ENCODE data around the gene RPL14. TPM values are rescaled to one million over a fixed set of nuclear protein-coding genes. Genes with fewer than 3 reads are reported as not detected.
"Not testable (repeated sequence)": the region's sequence is repeated elsewhere in the genome, so short reads cannot be mapped to it uniquely, and the experiment has no call there.

Gene RPL14
- total RNA-seq, 2 experiments from 2014 or later = 2,924 to 2,949 TPM

DNA sequence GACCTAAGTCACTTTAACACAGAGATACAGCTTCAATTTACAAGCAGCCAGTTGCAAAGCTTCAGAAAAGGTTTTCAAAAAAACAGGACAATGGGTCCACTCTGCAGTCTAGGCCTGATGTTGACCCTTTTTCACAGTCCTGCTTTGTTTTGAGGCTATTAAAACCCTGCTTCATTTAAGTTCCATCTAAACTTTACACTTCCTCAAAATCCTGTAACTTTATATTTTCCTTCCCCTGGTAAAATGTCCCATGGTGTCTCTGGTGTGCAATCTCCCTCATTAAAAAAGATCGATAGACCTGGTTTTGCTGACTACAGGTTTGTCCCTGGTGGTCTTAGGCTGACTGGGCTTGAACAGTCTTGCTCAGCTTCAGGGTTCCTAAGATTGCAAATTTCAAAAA is 5.1 kb upstream of the RPL14 start:
- Mint-ChIP-seq H3K27ac (peak overlapping the region; percentile 96), H3K4me3 (peak overlapping the region; percentile 93), H3K27me3 (peaks cover under 1% of the 10 kb centered on the region), H3K4me1 (ENCODE audit: low read depth) (peaks cover 28% of the 10 kb centered on the region), H3K9me3 (no peaks in the 10 kb centered on the region), H3K36me3 (peaks cover under 1% of the 10 kb centered on the region)
- intact Hi-C loops (cut with micrococcal nuclease) = loop anchor here (2.0 to 10.0 kb wide), 3 partner anchors 753 to 1563 kb away; partner anchors contain the start of gene RPSA
- no peak for DNase-seq
- ChIA-PET CTCF (interaction anchor here (0.7 to 1.8 kb wide), 3 partner anchors 22 to 126 kb away, joined by 3 to 6 read pairs (median 3); no protein-coding TSS in a partner anchor), POLR2A (interaction anchor here (0.7 to 1.4 kb wide), 3 partner anchors 10 to 25 kb away, joined by 3 to 5 read pairs (median 4); partner anchors contain the start of gene ZNF619)

DNA sequence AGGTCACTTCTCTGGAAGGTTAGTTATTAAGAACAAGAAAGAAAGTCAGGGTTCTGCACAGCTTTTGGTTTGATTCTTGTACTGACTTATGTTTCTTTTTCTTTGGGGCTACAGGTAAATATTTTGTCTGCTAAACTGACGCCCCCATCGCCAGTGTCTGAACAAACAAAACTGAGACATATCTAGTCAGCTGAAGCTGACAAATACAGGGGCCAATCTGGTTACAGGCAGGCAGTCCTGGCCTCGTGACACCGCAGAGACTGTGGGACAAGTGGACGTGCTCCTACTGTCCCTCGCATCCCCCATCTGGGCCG is 4.6 kb upstream of the RPL14 start:
- peak overlapping the region; percentile 96 for H3K27ac Mint-ChIP-seq
- H3K4me3 Mint-ChIP-seq = peak overlapping the region; percentile 93
- H3K27me3 Mint-ChIP-seq = peaks cover 1% of the 10 kb centered on the region
- H3K9me3 Mint-ChIP-seq = no peaks in the 10 kb centered on the region
- H3K36me3 Mint-ChIP-seq = peaks cover 3% of the 10 kb centered on the region
- DNase-seq = no peak
- peaks cover 29% of the 10 kb centered on the region for H3K4me1 Mint-ChIP-seq (ENCODE audit: low read depth)
- ChIA-PET CTCF (interaction anchor here (1.8 kb wide), 1 partner anchor 126 kb away, joined by 6 read pairs; no protein-coding TSS in a partner anchor), POLR2A (interaction anchor here (0.7 to 2.1 kb wide), 5 partner anchors 9 to 1044 kb away, joined by 3 to 5 read pairs (median 4); partner anchors contain the start of gene ZNF619)
- intact Hi-C loops (cut with micrococcal nuclease) = loop anchor here (2.0 to 10.0 kb wide), 3 partner anchors 752 to 1562 kb away; partner anchors contain the start of gene RPSA

DNA sequence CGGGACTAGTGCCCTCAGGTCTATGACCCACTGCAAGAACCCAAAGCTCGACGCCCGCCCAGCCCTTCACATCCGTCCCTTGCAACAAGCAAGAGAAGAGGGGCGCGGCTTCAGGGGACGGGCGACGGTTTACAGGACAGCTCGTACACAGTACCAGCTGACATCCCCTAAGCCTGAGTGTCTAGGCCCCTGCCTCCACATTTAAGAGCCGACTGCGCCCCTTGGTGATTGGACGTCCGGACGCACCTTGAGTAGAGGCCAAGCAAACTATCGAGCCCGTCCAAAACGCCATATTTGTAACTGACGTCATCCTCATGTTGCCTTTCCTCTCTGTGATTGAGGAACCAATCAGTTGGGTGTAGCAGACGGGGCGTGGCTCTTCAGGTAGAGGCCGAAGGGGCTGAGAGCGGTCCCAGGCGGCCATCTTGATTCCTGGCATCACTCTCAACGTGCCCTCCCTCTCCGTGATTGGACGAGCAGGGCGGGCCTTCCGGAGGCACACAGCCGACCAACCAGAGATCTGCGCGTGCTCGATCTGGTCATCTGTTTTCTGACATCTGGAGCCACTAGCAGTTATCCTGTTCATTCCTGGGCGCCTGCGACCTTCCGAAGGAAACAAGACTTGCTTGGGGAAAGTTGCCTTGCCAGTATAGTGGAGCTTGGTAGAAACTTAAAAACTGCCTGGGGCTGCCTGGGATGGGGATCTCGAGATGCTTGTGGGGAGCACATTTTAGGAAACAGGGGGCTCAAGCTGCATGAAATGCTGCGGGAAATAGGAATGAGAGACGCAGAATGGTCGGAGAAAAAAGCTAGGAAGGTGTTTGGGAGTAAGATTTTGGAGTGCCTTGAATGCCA is 4.0 kb upstream of the RPL14 start:
- POLR2A ChIA-PET = interaction anchor here (0.9 to 2.1 kb wide), 4 partner anchors 9 to 1044 kb away, joined by 3 to 5 read pairs (median 4); no protein-coding TSS in a partner anchor

DNA sequence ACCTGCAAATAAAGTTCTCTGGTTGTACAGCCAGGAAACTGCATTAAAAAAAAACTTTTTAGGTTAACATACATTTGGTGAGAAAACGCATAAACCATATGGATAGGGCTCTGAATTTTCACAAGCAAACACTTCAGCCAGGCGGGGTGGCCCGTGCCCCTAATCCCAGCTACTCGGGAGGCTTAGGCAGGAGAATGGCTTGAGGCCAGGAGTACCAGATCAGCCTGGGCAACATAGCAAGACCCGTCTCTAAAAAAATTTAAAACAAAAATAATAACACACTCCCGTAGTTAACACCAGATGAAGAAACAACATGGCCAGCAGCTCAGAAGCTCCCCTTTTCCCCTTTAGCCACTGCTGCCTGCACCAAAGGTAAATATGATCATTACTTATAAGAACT is 3.2 kb upstream of the RPL14 start:
- Mint-ChIP-seq H3K4me1 (ENCODE audit: low read depth) (peaks cover 41% of the 10 kb centered on the region), H3K27me3 (peaks cover 1% of the 10 kb centered on the region), H3K27ac (no peak overlapping the region), H3K4me3 (peak overlapping the region; percentile 93), H3K36me3 (peaks cover 17% of the 10 kb centered on the region), H3K9me3 (no peaks in the 10 kb centered on the region)
- POLR2A ChIA-PET = interaction anchor here (2.1 kb wide), 1 partner anchor 1045 kb away, joined by 4 read pairs; no protein-coding TSS in a partner anchor
- intact Hi-C loops (cut with micrococcal nuclease) = loop anchor here (1.0 to 10.0 kb wide), 8 partner anchors 70 to 1561 kb away; partner anchors contain the start of genes EIF1B, RPSA, ULK4 and ZNF621
- DNase-seq = no peak
- CTCF ChIA-PET = no interaction called here

More for the DNA sequence above, 4.0 kb upstream of the RPL14 start:
- H3K36me3 Mint-ChIP-seq = peaks cover 9% of the 10 kb centered on the region
- H3K4me3 Mint-ChIP-seq = peak overlapping the region; percentile 93
- H3K4me1 Mint-ChIP-seq (ENCODE audit: low read depth) = peaks cover 32% of the 10 kb centered on the region
- peak; percentile 98 for DNase-seq
- intact Hi-C loops (cut with micrococcal nuclease) = loop anchor here (1.0 to 10.0 kb wide), 8 partner anchors 71 to 1562 kb away; partner anchors contain the start of genes EIF1B, RPSA, ULK4 and ZNF621
- CTCF ChIA-PET = interaction anchor here (1.8 kb wide), 1 partner anchor 127 kb away, joined by 6 read pairs; no protein-coding TSS in a partner anchor
- H3K27me3 Mint-ChIP-seq = peaks cover 1% of the 10 kb centered on the region
- H3K27ac Mint-ChIP-seq = peak overlapping the region; percentile 96
- H3K9me3 Mint-ChIP-seq = no peaks in the 10 kb centered on the region

DNA sequence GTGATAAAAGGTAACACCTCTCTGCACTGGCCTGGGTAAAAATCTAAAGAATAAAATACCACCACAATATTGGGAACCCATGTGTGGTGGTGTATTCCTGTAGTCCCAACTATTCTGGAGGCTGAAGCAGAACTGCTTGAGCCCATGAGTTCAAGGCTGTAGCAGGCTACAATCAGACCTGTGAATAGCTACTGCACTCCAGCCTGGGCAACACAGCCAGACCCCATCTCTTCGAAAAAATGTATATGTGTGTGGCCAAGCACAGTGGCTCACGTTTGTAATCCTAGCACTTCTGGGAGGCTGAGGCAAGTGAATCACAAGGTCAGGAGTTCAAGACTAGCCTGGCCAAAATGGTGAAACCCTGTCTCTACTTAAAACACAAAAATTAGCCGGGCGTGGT is 1.8 kb upstream of the RPL14 start:
- ChIA-PET POLR2A (no interaction called here), CTCF (no interaction called here)
- peak overlapping the region; percentile 77 for H3K4me3 Mint-ChIP-seq
- peaks cover 28% of the 10 kb centered on the region for H3K36me3 Mint-ChIP-seq
- H3K27me3 Mint-ChIP-seq = peaks cover 1% of the 10 kb centered on the region
- H3K4me1 Mint-ChIP-seq (ENCODE audit: low read depth) = peaks cover 49% of the 10 kb centered on the region
- H3K9me3 Mint-ChIP-seq = no peaks in the 10 kb centered on the region
- DNase-seq = no peak
- intact Hi-C loops (cut with micrococcal nuclease) = loop anchor here (10.0 kb wide), 2 partner anchors 749 to 1559 kb away; no protein-coding TSS in a partner anchor
- no peak overlapping the region for H3K27ac Mint-ChIP-seq

DNA sequence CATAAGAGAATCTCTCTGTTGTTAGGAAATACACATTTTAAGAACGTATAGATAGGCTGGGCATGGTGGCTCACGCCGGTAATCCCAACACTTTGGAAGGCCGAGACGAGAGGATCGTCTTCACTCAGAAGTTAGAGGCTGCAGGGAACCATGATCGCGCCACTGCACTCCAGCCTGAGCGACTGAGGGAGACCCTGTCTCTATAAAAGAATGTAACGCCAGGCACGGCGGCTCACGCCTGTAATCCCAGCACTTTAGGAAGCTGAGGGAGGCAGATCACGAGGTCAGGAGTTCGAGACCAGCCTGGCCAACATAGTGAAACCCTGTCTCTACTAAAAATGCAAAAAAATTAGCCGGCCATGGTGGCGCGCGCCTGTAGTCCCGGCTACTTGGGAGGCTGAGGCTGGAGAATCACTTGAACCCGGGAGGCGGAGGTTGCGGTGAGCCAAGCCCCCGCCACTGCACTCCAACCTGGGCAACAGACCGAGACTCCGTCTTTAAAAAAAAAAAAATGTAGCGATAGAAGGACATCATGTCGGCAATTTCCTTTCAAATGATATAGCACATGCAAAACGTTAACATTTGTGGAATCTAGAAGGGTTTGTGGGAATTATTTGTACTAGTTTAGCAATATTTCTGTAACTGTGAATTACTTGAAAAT is 730 bp upstream of the RPL14 start:
- H3K4me1 Mint-ChIP-seq (ENCODE audit: low read depth) = peaks cover 55% of the 10 kb centered on the region
- DNase-seq = no peak
- POLR2A ChIA-PET = interaction anchor here (0.6 to 1.5 kb wide), 8 partner anchors 9 to 742 kb away, joined by 3 to 6 read pairs (median 3); partner anchors contain the start of genes CTNNB1, ZNF620 and ZNF621
- H3K36me3 Mint-ChIP-seq = peaks cover 35% of the 10 kb centered on the region
- CTCF ChIA-PET = interaction anchor here (1.4 to 2.1 kb wide), 2 partner anchors 21 to 148 kb away, joined by 5 read pairs; partner anchors contain the start of gene ZNF619
- H3K4me3 Mint-ChIP-seq = peak overlapping the region; percentile 77
- no peaks in the 10 kb centered on the region for H3K9me3 Mint-ChIP-seq
- intact Hi-C loops (cut with micrococcal nuclease) = loop anchor here (10.0 kb wide), 2 partner anchors 748 to 1558 kb away; no protein-coding TSS in a partner anchor
- peaks cover 1% of the 10 kb centered on the region for H3K27me3 Mint-ChIP-seq
- peak overlapping the region; percentile 86 for H3K27ac Mint-ChIP-seq

DNA sequence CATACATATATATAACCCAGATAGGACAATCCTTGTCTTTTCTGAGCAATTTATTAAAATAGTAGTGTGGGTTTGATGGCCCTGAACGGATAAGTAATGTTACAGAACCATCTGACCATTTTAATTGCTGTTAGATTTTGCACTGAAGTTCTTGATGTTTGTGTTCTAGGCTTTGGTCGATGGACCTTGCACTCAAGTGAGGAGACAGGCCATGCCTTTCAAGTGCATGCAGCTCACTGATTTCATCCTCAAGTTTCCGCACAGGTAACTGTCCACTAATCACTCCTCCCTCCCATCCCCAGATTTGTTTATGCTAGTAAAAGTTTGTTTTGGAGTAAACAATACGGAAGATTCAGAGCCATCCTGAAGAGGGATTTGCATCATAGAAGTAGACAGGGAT is 1.3 kb downstream of the RPL14 start:
- peak overlapping the region; percentile 83 for H3K27ac Mint-ChIP-seq
- intact Hi-C loops (cut with micrococcal nuclease) = loop anchor here (10.0 kb wide), 2 partner anchors 746 to 1556 kb away; no protein-coding TSS in a partner anchor
- H3K36me3 Mint-ChIP-seq = peaks cover 51% of the 10 kb centered on the region
- DNase-seq = no peak
- CTCF ChIA-PET = interaction anchor here (2.1 kb wide), 1 partner anchor 19 kb away, joined by 5 read pairs; the partner anchor contains the start of gene ZNF619
- no peaks in the 10 kb centered on the region for H3K9me3 Mint-ChIP-seq
- POLR2A ChIA-PET = interaction anchor here (1.1 kb wide), 1 partner anchor 70 kb away, joined by 3 read pairs; no protein-coding TSS in a partner anchor
- peaks cover 1% of the 10 kb centered on the region for H3K27me3 Mint-ChIP-seq
- peaks cover 50% of the 10 kb centered on the region for H3K4me1 Mint-ChIP-seq (ENCODE audit: low read depth)
- H3K4me3 Mint-ChIP-seq = peak overlapping the region; percentile 77

DNA sequence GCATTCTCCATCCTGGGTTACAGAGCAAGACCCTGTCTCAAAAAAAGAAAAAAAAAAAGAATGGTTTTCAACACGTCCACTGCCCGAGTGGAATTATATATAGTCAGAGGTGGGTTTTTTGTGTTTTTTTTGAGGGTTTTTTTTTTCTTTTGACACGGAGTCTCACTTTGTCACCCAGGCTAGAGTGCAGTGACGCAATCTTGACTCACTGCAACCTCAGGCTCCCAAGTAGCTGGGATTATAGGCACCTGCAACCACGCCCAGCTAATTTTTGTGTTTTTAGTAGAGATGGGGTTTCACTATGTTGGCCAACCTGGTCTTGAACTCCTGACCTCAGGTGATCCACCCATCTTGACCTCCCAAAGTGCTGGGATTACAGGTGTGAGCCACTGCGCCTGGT is 3.3 kb downstream of the RPL14 start:
- H3K4me1 Mint-ChIP-seq (ENCODE audit: low read depth) = peaks cover 52% of the 10 kb centered on the region
- H3K9me3 Mint-ChIP-seq; CTCF ChIA-PET; H3K27me3 Mint-ChIP-seq; H3K4me3 Mint-ChIP-seq; intact Hi-C loops (cut with micrococcal nuclease): not testable (repeated sequence)
- peak overlapping the region; percentile 64 for H3K27ac Mint-ChIP-seq
- H3K36me3 Mint-ChIP-seq = peaks cover 59% of the 10 kb centered on the region
- POLR2A ChIA-PET = interaction anchor here (0.6 to 1.6 kb wide), 3 partner anchors 14 to 26 kb away, joined by 3 read pairs; no protein-coding TSS in a partner anchor
- DNase-seq = peak; percentile 31

DNA sequence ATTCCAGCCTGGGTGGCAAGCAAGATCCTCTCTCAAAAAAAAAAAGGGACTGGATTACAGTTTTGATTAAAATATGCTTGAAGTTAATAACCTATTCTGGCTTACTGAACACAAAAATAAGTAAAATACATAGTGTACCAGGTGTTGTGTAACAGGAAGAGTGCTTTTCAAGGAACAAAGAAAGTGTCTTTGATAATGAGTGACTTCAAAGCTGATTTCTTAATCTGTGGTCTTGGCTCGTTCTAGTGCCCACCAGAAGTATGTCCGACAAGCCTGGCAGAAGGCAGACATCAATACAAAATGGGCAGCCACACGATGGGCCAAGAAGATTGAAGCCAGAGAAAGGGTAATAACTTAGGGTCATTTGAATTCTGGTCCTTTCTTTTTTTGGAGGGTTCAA is 4.0 kb downstream of the RPL14 start:
- Mint-ChIP-seq H3K9me3 (no peaks in the 10 kb centered on the region), H3K36me3 (peaks cover 61% of the 10 kb centered on the region), H3K27me3 (peaks cover 1% of the 10 kb centered on the region), H3K4me1 (ENCODE audit: low read depth) (peaks cover 49% of the 10 kb centered on the region), H3K4me3 (no peak overlapping the region), H3K27ac (no peak overlapping the region)
- intact Hi-C loops (cut with micrococcal nuclease) = no loop called here
- DNase-seq = no peak
- ChIA-PET CTCF (no interaction called here), POLR2A (interaction anchor here (1.4 to 1.6 kb wide), 2 partner anchors 9 to 14 kb away, joined by 3 to 4 read pairs; no protein-coding TSS in a partner anchor)

DNA sequence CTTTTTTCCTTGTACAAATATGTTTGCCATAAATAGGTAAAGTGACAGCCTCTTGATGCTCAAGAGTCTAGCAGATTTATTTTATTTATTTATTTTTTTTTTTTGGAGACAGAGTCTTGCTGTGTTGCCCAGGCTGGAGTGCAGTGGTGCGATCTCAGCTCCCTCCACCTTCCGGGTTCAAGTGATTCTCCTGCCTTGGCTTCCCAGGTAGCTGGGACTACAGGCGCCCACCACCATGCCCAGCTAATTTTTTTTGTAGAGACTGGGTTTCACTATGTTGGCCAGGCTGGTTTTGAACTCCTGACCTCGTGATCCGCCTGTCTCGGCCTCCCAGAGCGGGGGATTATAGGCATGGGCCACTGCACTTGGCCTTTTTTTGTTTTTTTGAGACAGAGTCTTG is 5.7 kb downstream of the RPL14 start:
- POLR2A ChIA-PET, H3K27me3 Mint-ChIP-seq: not testable (repeated sequence)
- peaks cover 43% of the 10 kb centered on the region for H3K4me1 Mint-ChIP-seq (ENCODE audit: low read depth)

DNA sequence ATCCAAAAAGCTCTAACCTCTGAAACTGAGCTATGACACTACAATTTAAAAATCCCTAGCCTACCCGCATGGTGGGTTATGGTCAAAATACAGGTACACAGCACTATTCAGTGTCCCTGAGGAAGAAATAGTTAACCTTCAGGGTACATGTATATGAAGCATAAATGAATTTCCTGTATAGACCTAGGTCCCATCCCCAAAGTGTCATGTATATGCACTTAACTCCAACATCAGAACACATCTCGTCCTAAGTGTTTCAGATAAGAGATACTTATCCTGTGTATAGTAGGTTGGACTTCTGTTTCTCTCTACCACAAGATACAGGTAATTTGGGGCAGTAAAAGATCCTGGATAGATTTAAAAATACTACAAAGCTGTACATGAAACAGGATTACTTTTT is 6.4 kb downstream of the RPL14 start:
- no peak for DNase-seq
- CTCF ChIA-PET = interaction anchor here (0.7 kb wide), 1 partner anchor 1536 kb away, joined by 3 read pairs; no protein-coding TSS in a partner anchor

More for the DNA sequence above, 5.7 kb downstream of the RPL14 start:
- H3K4me3 Mint-ChIP-seq; H3K27ac Mint-ChIP-seq; CTCF ChIA-PET; H3K9me3 Mint-ChIP-seq; intact Hi-C loops (cut with micrococcal nuclease); DNase-seq: not testable (repeated sequence)
- peaks cover 63% of the 10 kb centered on the region for H3K36me3 Mint-ChIP-seq

More for the DNA sequence above, 6.4 kb downstream of the RPL14 start:
- H3K27ac Mint-ChIP-seq = peak overlapping the region; percentile 54
- POLR2A ChIA-PET = interaction anchor here (0.6 to 1.1 kb wide), 2 partner anchors 11 to 485 kb away, joined by 4 to 5 read pairs; no protein-coding TSS in a partner anchor
- no peak overlapping the region for H3K4me3 Mint-ChIP-seq
- intact Hi-C loops (cut with micrococcal nuclease) = no loop called here
- peaks cover 59% of the 10 kb centered on the region for H3K36me3 Mint-ChIP-seq
- peaks cover 37% of the 10 kb centered on the region for H3K4me1 Mint-ChIP-seq (ENCODE audit: low read depth)
- no peaks in the 10 kb centered on the region for H3K27me3 Mint-ChIP-seq
- H3K9me3 Mint-ChIP-seq = no peaks in the 10 kb centered on the region

Data from activated CD4-positive, alpha-beta memory T cell treated with anti-CD3 and anti-CD28 coated beads for 36 hours (primary cell).